ENCODE data around the gene FYN.
"Not testable (repeated sequence)": the region's sequence is repeated elsewhere in the genome, so short reads cannot be mapped to it uniquely, and the experiment has no call there.

Gene FYN

GRCh38 chr6:111873178-111874024 is at the start of gene FYN:
FYN (minus strand) TSS chr6:111873452; CDS start chr6:111720051, 153,401 bp downstream.
- Histone ChIP-seq H3K27me3 (ENCODE audit: control insufficient read depth, insufficient read depth, low read length) (no peaks in the 10 kb centered on the region), H3K9ac (ENCODE audit: low read length) (peak within 1 kb of the TSS; percentile 60), H3K4me3 (ENCODE audit: low read length) (peak within 1 kb of the TSS; percentile 37), H3K4me1 (ENCODE audit: control insufficient read depth, insufficient read depth, low read length) (peaks cover 9% of the 10 kb centered on the region), H3K9me3 (ENCODE audit: control insufficient read depth, low read length) (no peaks in the 10 kb centered on the region), H3K36me3 (ENCODE audit: control insufficient read depth, insufficient read depth, low read length) (no peaks in the 10 kb centered on the region)

- H3K9me3 ChIP-seq (ENCODE audit: control insufficient read depth, low read length): no peaks in the 10 kb centered on the region
- no peak overlapping the region for H3K4me3 ChIP-seq (ENCODE audit: low read length)
- H3K4me1 ChIP-seq (ENCODE audit: control insufficient read depth, insufficient read depth, low read length): no peaks in the 10 kb centered on the region
- H3K36me3 ChIP-seq (ENCODE audit: control insufficient read depth, insufficient read depth, low read length): no peaks in the 10 kb centered on the region
- no peak overlapping the region for H3K9ac ChIP-seq (ENCODE audit: low read length)
- H3K27me3 ChIP-seq (ENCODE audit: control insufficient read depth, insufficient read depth, low read length): no peaks in the 10 kb centered on the region
Observed at GRCh38 chr6:111922454-111923297, 49.4 kb upstream of the FYN start.

- H3K27me3 ChIP-seq (ENCODE audit: control insufficient read depth, insufficient read depth, low read length): no peaks in the 10 kb centered on the region
- H3K9me3 ChIP-seq (ENCODE audit: control insufficient read depth, low read length): no peaks in the 10 kb centered on the region
- H3K36me3 ChIP-seq (ENCODE audit: control insufficient read depth, insufficient read depth, low read length): no peaks in the 10 kb centered on the region
- no peak overlapping the region for H3K4me3 ChIP-seq (ENCODE audit: low read length)
- no peaks in the 10 kb centered on the region for H3K4me1 ChIP-seq (ENCODE audit: control insufficient read depth, insufficient read depth, low read length)
- H3K9ac ChIP-seq (ENCODE audit: low read length): no peak overlapping the region
Observed at GRCh38 chr6:111921103-111921502, 47.9 kb upstream of the FYN start.

DNA sequence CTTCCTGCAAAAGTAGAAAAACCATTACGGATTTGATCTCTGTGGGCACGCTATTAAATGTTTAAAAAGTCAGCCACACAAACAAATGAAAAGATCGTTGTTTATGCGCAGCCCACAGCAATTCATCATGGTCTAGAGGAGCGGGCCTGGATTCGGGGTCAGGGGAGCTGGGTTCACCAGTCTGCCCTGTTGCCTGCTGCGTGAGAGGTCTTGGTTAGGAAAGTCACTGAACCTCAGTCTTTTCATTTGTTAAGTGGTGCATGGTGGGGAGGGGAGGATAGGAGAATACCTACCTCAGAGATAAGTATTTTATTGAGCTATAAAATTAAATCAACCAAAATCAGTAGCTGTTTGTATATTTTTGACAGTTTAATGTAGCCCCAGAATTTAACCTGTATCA is 47.3 kb upstream of the FYN start:
- Histone ChIP-seq H3K36me3 (ENCODE audit: control insufficient read depth, insufficient read depth, low read length) (no peaks in the 10 kb centered on the region), H3K9ac (ENCODE audit: low read length) (no peak overlapping the region), H3K27me3 (ENCODE audit: control insufficient read depth, insufficient read depth, low read length) (no peaks in the 10 kb centered on the region), H3K9me3 (ENCODE audit: control insufficient read depth, low read length) (no peaks in the 10 kb centered on the region), H3K4me1 (ENCODE audit: control insufficient read depth, insufficient read depth, low read length) (no peaks in the 10 kb centered on the region), H3K4me3 (ENCODE audit: low read length) (no peak overlapping the region)

- Histone ChIP-seq H3K9ac (ENCODE audit: low read length) (no peak overlapping the region), H3K4me3 (ENCODE audit: low read length) (no peak overlapping the region), H3K9me3 (ENCODE audit: control insufficient read depth, low read length) (no peaks in the 10 kb centered on the region), H3K36me3 (ENCODE audit: control insufficient read depth, insufficient read depth, low read length) (no peaks in the 10 kb centered on the region), H3K4me1 (ENCODE audit: control insufficient read depth, insufficient read depth, low read length) (no peaks in the 10 kb centered on the region), H3K27me3 (ENCODE audit: control insufficient read depth, insufficient read depth, low read length) (no peaks in the 10 kb centered on the region)
Observed at GRCh38 chr6:111918825-111919224, 45.6 kb upstream of the FYN start.

DNA sequence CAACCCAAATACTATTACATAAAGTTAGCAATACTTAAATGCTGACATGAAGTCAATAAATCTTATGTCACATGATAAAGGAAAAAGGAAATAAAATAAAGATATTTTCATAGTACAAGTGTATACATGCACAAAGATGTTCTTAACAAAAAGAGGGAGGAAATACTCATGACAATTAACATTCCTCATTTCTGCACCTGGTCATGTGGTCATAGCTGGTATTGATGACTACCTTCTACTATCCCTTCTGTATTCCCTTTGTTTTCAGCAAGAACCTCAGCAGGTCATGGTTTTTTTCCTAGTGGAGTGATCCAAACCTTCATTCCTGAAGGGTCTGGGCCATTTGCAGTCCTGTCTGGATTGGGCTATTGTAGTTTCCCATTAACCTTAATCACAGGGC is 43.5 kb upstream of the FYN start:
- Histone ChIP-seq H3K4me3 (ENCODE audit: low read length) (no peak overlapping the region), H3K27me3 (ENCODE audit: control insufficient read depth, insufficient read depth, low read length) (no peaks in the 10 kb centered on the region), H3K9me3 (ENCODE audit: control insufficient read depth, low read length) (no peaks in the 10 kb centered on the region), H3K36me3 (ENCODE audit: control insufficient read depth, insufficient read depth, low read length) (no peaks in the 10 kb centered on the region), H3K9ac (ENCODE audit: low read length) (no peak overlapping the region), H3K4me1 (ENCODE audit: control insufficient read depth, insufficient read depth, low read length) (no peaks in the 10 kb centered on the region)

- no peaks in the 10 kb centered on the region for H3K4me1 ChIP-seq (ENCODE audit: control insufficient read depth, insufficient read depth, low read length)
- no peaks in the 10 kb centered on the region for H3K9me3 ChIP-seq (ENCODE audit: control insufficient read depth, low read length)
- no peaks in the 10 kb centered on the region for H3K36me3 ChIP-seq (ENCODE audit: control insufficient read depth, insufficient read depth, low read length)
- no peaks in the 10 kb centered on the region for H3K27me3 ChIP-seq (ENCODE audit: control insufficient read depth, insufficient read depth, low read length)
- no peak overlapping the region for H3K9ac ChIP-seq (ENCODE audit: low read length)
- no peak overlapping the region for H3K4me3 ChIP-seq (ENCODE audit: low read length)
Observed at GRCh38 chr6:111914617-111915016, 41.4 kb upstream of the FYN start.

DNA sequence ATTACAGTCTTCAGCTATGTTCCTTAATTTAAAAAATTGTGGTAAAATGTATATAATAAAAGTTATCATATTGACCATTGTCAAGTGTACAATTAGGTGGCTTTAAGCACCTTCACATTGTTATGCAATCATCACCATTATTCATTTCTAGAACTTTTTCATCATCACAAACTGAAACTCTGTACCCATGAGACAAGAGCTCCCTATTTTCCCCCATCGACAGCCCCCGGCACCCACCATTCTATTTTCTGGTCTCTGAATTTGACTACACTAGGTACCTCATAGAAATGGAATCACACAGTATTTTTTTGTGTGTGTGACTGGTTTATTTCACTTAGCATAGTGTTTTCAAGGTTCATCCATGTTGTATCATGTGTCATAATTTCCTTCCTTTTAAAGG is 39.7 kb upstream of the FYN start:
- no peaks in the 10 kb centered on the region for H3K27me3 ChIP-seq (ENCODE audit: control insufficient read depth, insufficient read depth, low read length)
- no peak overlapping the region for H3K9ac ChIP-seq (ENCODE audit: low read length)
- no peaks in the 10 kb centered on the region for H3K36me3 ChIP-seq (ENCODE audit: control insufficient read depth, insufficient read depth, low read length)
- H3K4me1 ChIP-seq (ENCODE audit: control insufficient read depth, insufficient read depth, low read length): no peaks in the 10 kb centered on the region
- H3K9me3 ChIP-seq (ENCODE audit: control insufficient read depth, low read length): no peaks in the 10 kb centered on the region
- no peak overlapping the region for H3K4me3 ChIP-seq (ENCODE audit: low read length)

DNA sequence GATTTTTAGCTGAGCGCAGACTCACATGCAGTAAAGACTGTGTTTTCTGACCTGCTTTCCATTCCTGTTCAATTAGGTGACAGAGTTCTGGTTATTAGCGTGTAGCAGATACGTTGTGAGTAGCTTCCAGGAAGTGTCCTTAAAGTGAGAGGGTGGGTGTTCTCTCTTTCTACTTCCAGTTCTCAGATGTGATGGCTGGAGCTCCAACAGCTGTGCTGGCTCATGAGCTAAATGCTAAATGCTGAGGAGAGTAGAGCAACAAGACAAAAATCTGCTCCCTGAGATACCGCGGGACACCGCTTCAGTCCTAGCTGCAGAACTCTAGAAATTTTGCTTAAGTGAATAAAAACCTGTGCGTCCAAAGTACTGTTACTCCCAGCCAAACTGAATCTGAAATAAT is 38.2 kb upstream of the FYN start:
- Histone ChIP-seq H3K36me3 (ENCODE audit: control insufficient read depth, insufficient read depth, low read length) (no peaks in the 10 kb centered on the region), H3K9ac (ENCODE audit: low read length) (no peak overlapping the region), H3K27me3 (ENCODE audit: control insufficient read depth, insufficient read depth, low read length) (no peaks in the 10 kb centered on the region), H3K4me1 (ENCODE audit: control insufficient read depth, insufficient read depth, low read length) (no peaks in the 10 kb centered on the region), H3K4me3 (ENCODE audit: low read length) (no peak overlapping the region), H3K9me3 (ENCODE audit: control insufficient read depth, low read length) (no peaks in the 10 kb centered on the region)

DNA sequence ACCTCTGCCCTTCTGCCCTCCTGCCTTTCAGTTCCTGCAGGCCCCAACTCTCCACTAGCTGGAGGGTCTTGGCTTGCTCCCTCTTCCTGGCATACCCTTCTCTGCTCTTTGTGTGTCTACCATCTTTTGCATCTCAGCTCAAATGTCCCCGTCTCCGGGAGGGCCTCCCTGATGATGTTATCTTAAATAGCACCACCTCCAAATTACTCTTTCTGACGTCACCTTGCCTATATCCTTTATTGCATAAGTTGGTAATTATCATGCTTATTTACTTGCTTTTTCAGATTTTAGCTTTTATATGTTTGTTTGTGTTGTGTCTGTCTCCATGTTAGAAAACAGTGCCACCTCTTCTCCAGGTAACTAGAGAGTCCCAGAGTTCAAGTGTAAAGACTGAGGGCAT is 36.0 kb upstream of the FYN start:
- Histone ChIP-seq H3K36me3 (ENCODE audit: control insufficient read depth, insufficient read depth, low read length) (no peaks in the 10 kb centered on the region), H3K4me3 (ENCODE audit: low read length) (no peak overlapping the region), H3K4me1 (ENCODE audit: control insufficient read depth, insufficient read depth, low read length) (no peaks in the 10 kb centered on the region), H3K9me3 (ENCODE audit: control insufficient read depth, low read length) (no peaks in the 10 kb centered on the region), H3K9ac (ENCODE audit: low read length) (no peak overlapping the region), H3K27me3 (ENCODE audit: control insufficient read depth, insufficient read depth, low read length) (no peaks in the 10 kb centered on the region)

DNA sequence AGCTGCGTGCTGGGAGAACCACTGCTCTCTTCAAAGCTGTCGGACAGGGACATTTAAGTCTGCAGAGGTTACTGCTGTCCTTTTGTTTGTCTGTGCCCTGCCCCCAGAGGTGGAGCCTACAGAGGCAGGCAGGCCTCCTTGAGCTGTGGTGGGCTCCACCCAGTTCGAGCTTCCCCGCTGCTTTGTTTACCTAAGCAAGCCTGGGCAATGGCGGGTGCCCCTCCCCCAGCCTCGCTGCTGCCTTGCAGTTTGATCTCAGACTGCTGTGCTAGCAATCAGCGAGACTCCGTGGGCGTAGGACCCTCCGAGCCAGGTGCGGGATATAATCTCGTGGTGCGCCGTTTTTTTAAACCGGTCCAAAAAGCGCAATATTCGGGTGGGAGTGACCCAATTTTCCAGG is 35.1 kb upstream of the FYN start:
- H3K4me3 ChIP-seq (ENCODE audit: low read length); H3K9me3 ChIP-seq (ENCODE audit: control insufficient read depth, low read length); H3K27me3 ChIP-seq (ENCODE audit: control insufficient read depth, insufficient read depth, low read length); H3K4me1 ChIP-seq (ENCODE audit: control insufficient read depth, insufficient read depth, low read length); H3K9ac ChIP-seq (ENCODE audit: low read length); H3K36me3 ChIP-seq (ENCODE audit: control insufficient read depth, insufficient read depth, low read length): not testable (repeated sequence)

DNA sequence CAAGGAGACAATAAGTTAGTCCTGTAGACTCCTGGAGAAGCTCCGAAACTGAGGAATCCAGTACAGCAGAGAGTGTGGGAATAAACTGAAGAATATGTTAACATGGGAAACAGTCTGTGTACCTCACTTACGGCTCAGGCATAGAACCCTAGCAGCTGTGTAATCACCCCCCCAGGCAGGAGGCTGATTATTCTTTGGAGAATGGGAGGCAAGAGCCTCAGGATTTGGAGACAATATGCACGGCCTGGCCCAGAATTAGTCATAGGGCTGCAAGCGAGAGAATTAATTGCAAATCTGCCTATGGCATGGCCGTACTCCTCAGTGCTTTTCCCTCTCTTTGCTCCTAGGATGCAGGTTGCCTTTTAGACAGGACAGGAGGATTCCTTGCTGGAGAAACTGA is 27.5 kb upstream of the FYN start:
- Histone ChIP-seq H3K4me3 (ENCODE audit: low read length) (no peak overlapping the region), H3K9me3 (ENCODE audit: control insufficient read depth, low read length) (no peaks in the 10 kb centered on the region), H3K9ac (ENCODE audit: low read length) (no peak overlapping the region), H3K36me3 (ENCODE audit: control insufficient read depth, insufficient read depth, low read length) (no peaks in the 10 kb centered on the region), H3K27me3 (ENCODE audit: control insufficient read depth, insufficient read depth, low read length) (no peaks in the 10 kb centered on the region), H3K4me1 (ENCODE audit: control insufficient read depth, insufficient read depth, low read length) (no peaks in the 10 kb centered on the region)

Data from mucosa of stomach (tissue), 1 donor.